Lower lobe of right lung (tissue), 2 donors: ENCODE measurements around the gene FEZ2. TPM values are rescaled to one million over a fixed set of nuclear protein-coding genes. Genes with fewer than 3 reads are reported as not detected.
A peak's percentile ranks its signal among the peaks of the same experiment; 100 is the strongest.
"Not testable (repeated sequence)": the region's sequence is repeated elsewhere in the genome, so short reads cannot be mapped to it uniquely, and the experiment has no call there.

ENCODE experiments used
- ATAC-seq, 2 donors: fragments of 200-7000 bp; cut with Tn5 transposase; one replicate each; pipeline ENCODE4 v1.9.1; 2020 to 2022; ENCODE audit warnings: mild to moderate bottlenecking in 2 of 2, moderate library complexity in 2 of 2
- DNase-seq: peaks from one replicate; pipeline ENCODE4 v3.0.0-alpha.2; 2020
- H3K27ac ChIP-seq: fragments of 200-600 bp; one replicate; pipeline ENCODE4 v1.8.0; 2022
- H3K27me3 ChIP-seq: fragments of 200-600 bp; one replicate; pipeline ENCODE4 v1.8.0; 2022; ENCODE audit warnings: low read depth
- H3K36me3 ChIP-seq: fragments of 200-600 bp; one replicate; pipeline ENCODE4 v1.8.0; 2022; ENCODE audit warnings: mild to moderate bottlenecking
- H3K4me1 ChIP-seq: fragments of 200-600 bp; one replicate; pipeline ENCODE4 v1.8.0; 2022
- H3K4me3 ChIP-seq: fragments of 200-600 bp; one replicate; pipeline ENCODE4 v1.8.0; 2022; ENCODE audit warnings: mild to moderate bottlenecking
- H3K9me3 ChIP-seq: fragments of 200-600 bp; one replicate; pipeline ENCODE4 v1.8.0; 2022
- intact Hi-C: fragments of 100-400 bp; cut with DNase I; formaldehyde crosslinking; loops from one replicate; pipeline ENCODE4 v1.11.0; 2022
- total RNA-seq: library from RNA; stranded (reverse); fragmentation: NEBNext Ultra II Directional; extraction: Animal tissue kit (Norgen Biotek cat#: 25700); gene quantifications from one replicate; pipeline ENCODE4 v1.2.1, GENCODE V29; 2021
- TF ChIP-seq, protein P1 (sequence below): fragments of 200-600 bp; IDR thresholded peaks from one replicate; pipeline ENCODE4 v1.8.0; 2022; ENCODE audit warnings: antibody characterized with exemption, mild to moderate bottlenecking
- donor health status: DM: no; HTN: yes; CAD: no; lungs with severe emphysema.

FEZ2 gene
- total RNA-seq, 1 donor from 2014 or later = 44.0 TPM

- intact Hi-C loops = no loop called here
- TF ChIP-seq, protein P1, sequence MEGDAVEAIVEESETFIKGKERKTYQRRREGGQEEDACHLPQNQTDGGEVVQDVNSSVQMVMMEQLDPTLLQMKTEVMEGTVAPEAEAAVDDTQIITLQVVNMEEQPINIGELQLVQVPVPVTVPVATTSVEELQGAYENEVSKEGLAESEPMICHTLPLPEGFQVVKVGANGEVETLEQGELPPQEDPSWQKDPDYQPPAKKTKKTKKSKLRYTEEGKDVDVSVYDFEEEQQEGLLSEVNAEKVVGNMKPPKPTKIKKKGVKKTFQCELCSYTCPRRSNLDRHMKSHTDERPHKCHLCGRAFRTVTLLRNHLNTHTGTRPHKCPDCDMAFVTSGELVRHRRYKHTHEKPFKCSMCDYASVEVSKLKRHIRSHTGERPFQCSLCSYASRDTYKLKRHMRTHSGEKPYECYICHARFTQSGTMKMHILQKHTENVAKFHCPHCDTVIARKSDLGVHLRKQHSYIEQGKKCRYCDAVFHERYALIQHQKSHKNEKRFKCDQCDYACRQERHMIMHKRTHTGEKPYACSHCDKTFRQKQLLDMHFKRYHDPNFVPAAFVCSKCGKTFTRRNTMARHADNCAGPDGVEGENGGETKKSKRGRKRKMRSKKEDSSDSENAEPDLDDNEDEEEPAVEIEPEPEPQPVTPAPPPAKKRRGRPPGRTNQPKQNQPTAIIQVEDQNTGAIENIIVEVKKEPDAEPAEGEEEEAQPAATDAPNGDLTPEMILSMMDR = no peak
- Histone ChIP-seq H3K9me3 (no peaks in the 10 kb centered on the region), H3K27me3 (no peaks in the 10 kb centered on the region), H3K4me3 (no peak overlapping the region), H3K27ac (no peak overlapping the region), H3K36me3 (no peaks in the 10 kb centered on the region), H3K4me1 (no peaks in the 10 kb centered on the region)
- DNase-seq = no peak
- peak in 1 of 2 donors; percentile 13 for ATAC-seq
These were observed 13.5 kb upstream of the FEZ2 start for GRCh38 chr2:36611316-36611990.

- Histone ChIP-seq H3K27ac (no peak overlapping the region), H3K36me3 (no peaks in the 10 kb centered on the region), H3K27me3 (no peaks in the 10 kb centered on the region), H3K4me1 (no peaks in the 10 kb centered on the region), H3K9me3 (no peaks in the 10 kb centered on the region), H3K4me3 (no peak overlapping the region)
- TF ChIP-seq, protein P1 = no peak
- no peak for ATAC-seq
- intact Hi-C loops = no loop called here
- no peak for DNase-seq
These were observed 11.5 kb upstream of the FEZ2 start for GRCh38 chr2:36609507-36609906.

- no peaks in the 10 kb centered on the region for H3K9me3 ChIP-seq
- no peak for ATAC-seq
- intact Hi-C loops = no loop called here
- no peak for DNase-seq
- no peaks in the 10 kb centered on the region for H3K36me3 ChIP-seq
- no peaks in the 10 kb centered on the region for H3K4me1 ChIP-seq
- H3K27me3 ChIP-seq = no peaks in the 10 kb centered on the region
- H3K4me3 ChIP-seq = no peak overlapping the region
- TF ChIP-seq, protein P1 = no peak
- no peak overlapping the region for H3K27ac ChIP-seq
These were observed 10.0 kb upstream of the FEZ2 start for GRCh38 chr2:36607947-36608346.

DNA sequence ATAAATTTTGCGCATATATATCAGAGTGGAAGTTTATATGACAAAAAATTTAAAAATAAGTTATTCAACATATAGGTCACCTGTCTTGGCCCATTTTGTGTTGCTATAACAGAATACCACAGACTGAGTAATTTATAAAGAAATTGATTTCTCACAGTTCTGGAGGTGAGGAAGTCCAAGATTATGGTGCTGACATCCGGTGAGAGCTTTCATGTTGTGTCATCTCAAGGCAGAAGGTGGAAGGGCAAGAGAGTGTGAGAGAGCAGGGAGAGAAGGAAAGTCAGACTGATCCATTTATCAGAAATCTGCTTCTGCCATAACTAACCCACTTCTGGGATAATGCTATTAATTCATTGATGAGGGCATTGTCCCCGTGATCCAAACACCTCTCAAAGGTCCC is 9.0 kb upstream of the FEZ2 start:
- no peak for ATAC-seq

DNA sequence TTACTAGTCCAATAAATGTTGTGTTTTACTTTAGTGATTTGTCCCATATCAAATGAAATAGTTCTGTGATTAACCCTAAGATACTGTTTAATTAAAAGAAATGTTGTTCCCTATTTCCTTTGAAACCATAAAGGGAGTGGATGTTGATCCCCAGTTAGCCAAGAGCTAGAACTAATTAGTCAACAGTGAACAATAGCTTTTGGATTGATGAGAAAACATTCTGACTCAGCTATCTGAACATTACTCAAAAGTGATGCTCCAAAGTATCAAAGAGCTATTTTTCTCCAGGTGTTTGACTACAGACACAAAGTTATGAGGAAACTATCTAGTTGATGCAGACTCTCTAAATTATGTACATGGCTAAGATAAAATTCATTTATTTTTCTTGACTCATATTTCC is 7.3 kb upstream of the FEZ2 start:
- no peaks in the 10 kb centered on the region for H3K4me1 ChIP-seq
- H3K27me3 ChIP-seq = no peaks in the 10 kb centered on the region
- H3K4me3 ChIP-seq = no peak overlapping the region
- no peaks in the 10 kb centered on the region for H3K36me3 ChIP-seq
- intact Hi-C loops = no loop called here
- TF ChIP-seq, protein P1 = no peak
- no peaks in the 10 kb centered on the region for H3K9me3 ChIP-seq
- DNase-seq = no peak
- H3K27ac ChIP-seq = no peak overlapping the region
- no peak for ATAC-seq

More for the DNA sequence above, 9.0 kb upstream of the FEZ2 start:
- no peaks in the 10 kb centered on the region for H3K27me3 ChIP-seq
- H3K36me3 ChIP-seq = no peaks in the 10 kb centered on the region
- H3K4me3 ChIP-seq = no peak overlapping the region
- H3K9me3 ChIP-seq = no peaks in the 10 kb centered on the region
- no peak overlapping the region for H3K27ac ChIP-seq
- H3K4me1 ChIP-seq = no peaks in the 10 kb centered on the region
- TF ChIP-seq, protein P1 = no peak
- DNase-seq = no peak
- intact Hi-C loops = no loop called here

DNA sequence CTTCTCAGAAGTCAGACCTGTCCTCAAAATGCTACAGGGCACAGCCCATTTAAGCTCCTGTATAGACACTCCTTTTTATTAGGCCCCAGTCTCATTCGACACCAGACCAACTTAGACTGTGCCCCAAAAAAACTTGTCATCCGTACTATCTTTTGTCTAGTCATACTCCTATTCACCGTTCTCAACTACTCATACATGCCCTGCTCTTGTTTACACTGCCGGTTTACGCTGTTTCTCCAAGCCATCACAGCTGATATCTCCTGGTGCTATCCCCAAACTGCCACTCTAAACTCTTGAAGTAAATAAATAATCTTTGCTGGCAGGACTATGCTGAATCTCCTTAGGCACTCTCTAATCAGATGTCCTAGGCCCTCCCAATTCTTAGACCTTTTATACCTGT is 5.7 kb upstream of the FEZ2 start:
- H3K9me3 ChIP-seq, H3K27me3 ChIP-seq, DNase-seq, ATAC-seq, H3K4me3 ChIP-seq, H3K27ac ChIP-seq, H3K36me3 ChIP-seq, H3K4me1 ChIP-seq, intact Hi-C loops: not testable (repeated sequence)
